Keratinocyte (primary cell): Measurements from ENCODE around the gene TMEM131.

ENCODE experiments used
- CTCF ChIP-seq, 3 experiments: IDR thresholded peaks in 1 of 3; conservative IDR thresholded peaks in 1 of 3; optimal IDR thresholded peaks in 1 of 3; 2 replicates in 2 of 3; 3 replicates in 1 of 3; pipeline versions ENCODE3 to v1.5.1; 2011; ENCODE audit warnings: low read length in 3 of 3, mild to moderate bottlenecking in 3 of 3, moderate library complexity in 2 of 3, control low read depth in 1 of 3, inconsistent platforms in 1 of 3; ENCODE audit not compliant: insufficient read depth in 2 of 3; ENCODE audit errors: extremely low read depth in 1 of 3
- EZH2 ChIP-seq: IDR thresholded peaks from one replicate; pipeline ENCODE4 v1.6.1; 2012; ENCODE audit warnings: inconsistent platforms, mild to moderate bottlenecking, low read length, moderate library complexity

GRCh38 chr2:97747716-97748115 lies 248.0 kb downstream of the TMEM131 start:
- no peak for TF ChIP-seq CTCF (optimal IDR thresholded peaks at IDR 0.05 in 1 of 3, IDR thresholded peaks at IDR 0.05 in 1 of 3, conservative IDR thresholded peaks at IDR 0.05 in 1 of 3; ENCODE audit: extremely low read depth in 1 of 3, insufficient read depth in 2 of 3, low read length in 3 of 3)
- TF ChIP-seq EZH2: no peak
